Lung (tissue), 12 donors: ENCODE measurements around the gene S100A13. TPM values are rescaled to one million over a fixed set of nuclear protein-coding genes. Genes with fewer than 3 reads are reported as not detected.

Experiments used
- ATAC-seq: fragments of 200-7000 bp; cut with Tn5 transposase; one replicate; pipeline ENCODE4 v1.9.1; 2020; ENCODE audit warnings: moderate number of reproducible peaks; ENCODE audit not compliant: insufficient read depth, low FRiP score
- DNase-seq, 3 donors: peaks; one replicate each; pipeline ENCODE4 v3.0.0-alpha.2; 2013 to 2017
- H3K27ac ChIP-seq, 2 donors: one replicate each; pipeline ENCODE4 v1.5.1; 2013; ENCODE audit warnings: mild to moderate bottlenecking in 2 of 2, moderate library complexity in 2 of 2, control low read depth in 1 of 2, inconsistent platforms in 1 of 2, low read depth in 1 of 2, low read length in 1 of 2
- H3K27me3 ChIP-seq, 3 donors: one replicate each; pipeline ENCODE4 v1.5.1; 2013; ENCODE audit warnings: low read length in 2 of 3; ENCODE audit not compliant: control insufficient read depth in 3 of 3, insufficient read depth in 3 of 3
- H3K36me3 ChIP-seq, 4 donors: one replicate each; pipeline ENCODE4 v1.5.1; 2013; ENCODE audit warnings: low read length in 4 of 4, mild to moderate bottlenecking in 1 of 4, moderate library complexity in 1 of 4; ENCODE audit not compliant: control insufficient read depth in 4 of 4, insufficient read depth in 4 of 4
- H3K4me1 ChIP-seq, 5 donors: one replicate each; pipeline ENCODE4 v1.5.1; 2013; ENCODE audit warnings: low read length in 5 of 5, mild to moderate bottlenecking in 2 of 5, moderate library complexity in 1 of 5; ENCODE audit not compliant: control insufficient read depth in 5 of 5, insufficient read depth in 5 of 5
- H3K4me3 ChIP-seq: one replicate; pipeline ENCODE4 v1.5.1; 2013; ENCODE audit warnings: mild to moderate bottlenecking, control low read depth, moderate library complexity
- H3K9ac ChIP-seq, 2 donors: one replicate each; pipeline ENCODE4 v1.5.1; 2013; ENCODE audit warnings: low read length in 2 of 2, control low read depth in 1 of 2; ENCODE audit not compliant: insufficient read depth in 1 of 2
- H3K9me3 ChIP-seq, 4 donors: one replicate each; pipeline ENCODE4 v1.5.1; 2013; ENCODE audit warnings: low read length in 3 of 4, mild to moderate bottlenecking in 1 of 4, moderate library complexity in 1 of 4; ENCODE audit not compliant: control insufficient read depth in 4 of 4, insufficient read depth in 3 of 4
- CTCF ChIP-seq: IDR thresholded peaks from 2 replicates; pipeline ENCODE4 v1.5.1; 2012; ENCODE audit warnings: mild to moderate bottlenecking; ENCODE audit errors: control extremely low read depth, extremely low read depth
- WGBS, 2 donors: extraction: QIAGEN DNeasy Blood & Tissue Kit; methylation state at CpG; one replicate each; pipeline ENCODE4 v1.1.7; 2013; 5-methylcytosine and 5-hydroxymethylcytosine counted together
- polyA plus RNA-seq, 2 donors: library from polyadenylated mRNA; stranded (reverse); fragments of 200-250 nt; gene quantifications; one replicate each; pipeline ENCODE4 v1.2.1, GENCODE V29; 2013
- total RNA-seq, 2 donors: library from RNA; depleted of rRNA in 1 of 2; stranded (reverse); fragments of >200 nt in 1 of 2; gene quantifications; one replicate each; pipeline ENCODE4 v1.2.1, GENCODE V29; 2014 to 2021
- donor health status: control.
- donor health status: control.
- donor health status: Bipolar disorder and iron deficiency.
- donor health status: healthy.
- donor health status: DM: yes; HTN: yes; CAD: no.

The S100A13 gene
- total and polyA plus RNA-seq, 4 donors: 36.2 to 168 (median 86.5) TPM

- no peak overlapping the region for H3K9ac ChIP-seq
- H3K36me3 ChIP-seq: peaks cover 0 to 9% (median 3%) of the 10 kb centered on the region in 4 donors
- TF ChIP-seq CTCF: no peak
- H3K4me1 ChIP-seq: peaks cover 4 to 33% (median 13%) of the 10 kb centered on the region in 5 donors
- no peak overlapping the region for H3K4me3 ChIP-seq
- H3K9me3 ChIP-seq: no peaks in the 10 kb centered on the region
- DNase-seq: no peak
- no peak for ATAC-seq
- 88 to 93% methylated on average over 10 of the region's 10 CpGs for WGBS, 2 donors
- H3K27me3 ChIP-seq: no peaks in the 10 kb centered on the region
- no peak overlapping the region for H3K27ac ChIP-seq
These were observed 2.2 kb downstream of the S100A13 start for GRCh38 chr1:153624965-153625611.

- TF ChIP-seq CTCF: no peak
- Histone ChIP-seq H3K4me3 (no peak overlapping the region), H3K9me3 (no peaks in the 10 kb centered on the region), H3K9ac (no peak overlapping the region), H3K27ac (no peak overlapping the region), H3K36me3 (peaks cover 2 to 10% (median 4%) of the 10 kb centered on the region in 4 donors), H3K4me1 (peaks cover 0 to 28% (median 10%) of the 10 kb centered on the region in 5 donors), H3K27me3 (no peaks in the 10 kb centered on the region)
- WGBS, 2 donors: 57 to 74% methylated on average over 7 of the region's 7 CpGs
- DNase-seq: no peak
- no peak for ATAC-seq
These were observed 4.2 kb downstream of the S100A13 start for GRCh38 chr1:153623101-153623500.

- no peak overlapping the region for H3K9ac ChIP-seq
- 86 to 94% methylated on average over 6 of the region's 6 CpGs for WGBS, 2 donors
- H3K36me3 ChIP-seq: peaks cover 2 to 6% (median 4%) of the 10 kb centered on the region in 4 donors
- no peak overlapping the region for H3K4me3 ChIP-seq
- H3K4me1 ChIP-seq: peaks cover 0 to 18% (median 11%) of the 10 kb centered on the region in 5 donors
- no peak for TF ChIP-seq CTCF
- DNase-seq: no peak
- no peaks in the 10 kb centered on the region for H3K27me3 ChIP-seq
- no peak for ATAC-seq
- no peak overlapping the region for H3K27ac ChIP-seq
- no peaks in the 10 kb centered on the region for H3K9me3 ChIP-seq
These were observed 8.1 kb downstream of the S100A13 start for GRCh38 chr1:153619171-153619570.
